Keratinocyte (primary cell): ENCODE results near the gene CNOT3. TPM values are rescaled to one million over a fixed set of nuclear protein-coding genes. Genes with fewer than 3 reads are reported as not detected.

Experiments used
- DNase-seq: peaks from one replicate; pipeline ENCODE4 v3.0.0-alpha.2; 2011; ENCODE audit warnings: low read depth, missing footprints, low spot score
- FAIRE-seq: peaks from 2 replicates; lab custom pipeline; 2011; peaks lifted over from hg19 to GRCh38; lab: Jason Lieb, UNC
- H2AFZ ChIP-seq: 2 replicates; pipeline ENCODE4 v1.6.0; 2012; ENCODE audit warnings: low read length, control low read depth, inconsistent platforms; ENCODE audit not compliant: control insufficient read depth
- H3K27ac ChIP-seq: 2 replicates; pipeline ENCODE4 v1.5.1; 2011; ENCODE audit warnings: low read length; ENCODE audit not compliant: control insufficient read depth, insufficient read depth
- H3K27me3 ChIP-seq: 3 replicates; pipeline ENCODE4 v1.6.0; 2011; ENCODE audit warnings: low read length; ENCODE audit not compliant: control insufficient read depth, insufficient read depth; ENCODE audit errors: extremely low read depth
- H3K36me3 ChIP-seq, 2 experiments: 2 replicates in 1 of 2; 3 replicates in 1 of 2; pipeline ENCODE4 v1.5.1; 2011; ENCODE audit warnings: low read length in 2 of 2, mild to moderate bottlenecking in 1 of 2; ENCODE audit not compliant: control insufficient read depth in 2 of 2, insufficient read depth in 2 of 2; ENCODE audit errors: extremely low read depth in 1 of 2
- H3K4me1 ChIP-seq: 3 replicates; pipeline ENCODE4 v1.5.1; 2011; ENCODE audit warnings: low read length; ENCODE audit not compliant: control insufficient read depth, insufficient read depth; ENCODE audit errors: extremely low read depth
- H3K4me2 ChIP-seq: 3 replicates; pipeline ENCODE4 v1.6.0; 2011; ENCODE audit warnings: low read depth, low read length; ENCODE audit not compliant: control insufficient read depth, insufficient read depth; ENCODE audit errors: extremely low read depth
- H3K4me3 ChIP-seq, 3 experiments: fragments of 200-600 bp in 1 of 3; sonication (generic) in 1 of 3; 2 replicates in 2 of 3; 3 replicates in 1 of 3; pipeline ENCODE4 v1.5.1; 2011 to 2016; ENCODE audit warnings: low read length in 3 of 3, mild to moderate bottlenecking in 3 of 3, control low read depth in 2 of 3, inconsistent platforms in 1 of 3, low read depth in 1 of 3, mixed read lengths in 1 of 3, mixed run types in 1 of 3, moderate library complexity in 1 of 3; ENCODE audit not compliant: control insufficient read depth in 2 of 3, insufficient read depth in 2 of 3; ENCODE audit errors: extremely low read depth in 1 of 3
- H3K79me2 ChIP-seq: 2 replicates; pipeline ENCODE4 v1.6.0; 2012; ENCODE audit warnings: low read length; ENCODE audit not compliant: control insufficient read depth, insufficient read depth
- H3K9ac ChIP-seq: 3 replicates; pipeline ENCODE4 v1.6.0; 2011; ENCODE audit warnings: low read length; ENCODE audit not compliant: control insufficient read depth, insufficient read depth; ENCODE audit errors: extremely low read depth
- H3K9me1 ChIP-seq: 3 replicates; pipeline ENCODE4 v1.6.0; 2011; ENCODE audit warnings: low read length; ENCODE audit not compliant: control insufficient read depth, insufficient read depth; ENCODE audit errors: extremely low read depth
- H3K9me3 ChIP-seq: 2 replicates; pipeline ENCODE4 v1.5.1; 2012; ENCODE audit warnings: low read depth, low read length; ENCODE audit not compliant: control insufficient read depth
- H4K20me1 ChIP-seq: 3 replicates; pipeline ENCODE4 v1.6.0; 2011; ENCODE audit warnings: low read length; ENCODE audit not compliant: control insufficient read depth, insufficient read depth; ENCODE audit errors: extremely low read depth
- CTCF ChIP-seq, 3 experiments: IDR thresholded peaks in 1 of 3; conservative IDR thresholded peaks in 1 of 3; optimal IDR thresholded peaks in 1 of 3; 2 replicates in 2 of 3; 3 replicates in 1 of 3; pipeline versions ENCODE3 to v1.5.1; 2011; ENCODE audit warnings: low read length in 3 of 3, mild to moderate bottlenecking in 3 of 3, moderate library complexity in 2 of 3, control low read depth in 1 of 3, inconsistent platforms in 1 of 3; ENCODE audit not compliant: insufficient read depth in 2 of 3; ENCODE audit errors: extremely low read depth in 1 of 3
- EZH2 ChIP-seq: IDR thresholded peaks from one replicate; pipeline ENCODE4 v1.6.1; 2012; ENCODE audit warnings: inconsistent platforms, mild to moderate bottlenecking, low read length, moderate library complexity
- dilution Hi-C: fragments of 300-500 bp; cut with MboI; formaldehyde crosslinking; loops from one replicate; pipeline ENCODE4 v1.7.0; 2020; ENCODE audit warnings: low sequenced_read_pairs; ENCODE audit not compliant: extremely low pct_ligation_motif_present
- polyA plus RNA-seq, 5 experiments: library from polyadenylated mRNA; depleted of rRNA in 3 of 5; stranded (reverse) in 3 of 5; stranded (forward) in 1 of 5; unstranded in 1 of 5; fragments of >200 nt; gene quantifications; 1 replicate in 1 of 5; 2 replicates in 3 of 5; 3 replicates in 1 of 5; pipeline versions ENCODE4 v1.2.1 to v1.2.3, GENCODE V29; 2011 to 2012; ENCODE audit warnings: missing spikeins in 2 of 5, low read depth in 1 of 5, low replicate concordance in 1 of 5

The CNOT3 gene
- polyA plus RNA-seq, 1 donor (not counting 4 experiments of a cell fraction or from before 2014, with no cell fraction given) = 8.6 TPM

- TF ChIP-seq EZH2 (no peak), CTCF (optimal IDR thresholded peaks at IDR 0.05 in 1 of 3, IDR thresholded peaks at IDR 0.05 in 1 of 3, conservative IDR thresholded peaks at IDR 0.05 in 1 of 3; ENCODE audit: extremely low read depth in 1 of 3, insufficient read depth in 2 of 3, low read length in 3 of 3) (no peak)
- Histone ChIP-seq H3K4me2 (no peak overlapping the region), H3K79me2 (peaks cover 27% of the 10 kb centered on the region), H3K4me3 (no peak overlapping the region), H3K9ac (no peak overlapping the region), H3K9me1 (no peaks in the 10 kb centered on the region), H2AFZ (no peak overlapping the region), H4K20me1 (no peaks in the 10 kb centered on the region), H3K9me3 (no peaks in the 10 kb centered on the region), H3K36me3 (peaks cover 15 to 23% of the 10 kb centered on the region in 2 experiments), H3K27me3 (no peaks in the 10 kb centered on the region), H3K27ac (no peak overlapping the region), H3K4me1 (peaks cover 7% of the 10 kb centered on the region)
- FAIRE-seq (no peak), DNase-seq (no peak)
- dilution Hi-C loops = no loop called here
These were observed 48.8 kb downstream of the CNOT3 start for GRCh38 chr19:54186351-54186750.

- Histone ChIP-seq H4K20me1 (no peaks in the 10 kb centered on the region), H3K79me2 (peaks cover 33% of the 10 kb centered on the region), H3K4me3 (no peak overlapping the region), H3K4me1 (peaks cover 11% of the 10 kb centered on the region), H3K9me3 (no peaks in the 10 kb centered on the region), H3K36me3 (peaks cover 15 to 23% of the 10 kb centered on the region in 2 experiments), H3K27me3 (no peaks in the 10 kb centered on the region), H2AFZ (no peak overlapping the region), H3K9me1 (no peaks in the 10 kb centered on the region), H3K27ac (no peak overlapping the region), H3K4me2 (no peak overlapping the region), H3K9ac (no peak overlapping the region)
- FAIRE-seq = no peak
- dilution Hi-C loops = no loop called here
- TF ChIP-seq CTCF (optimal IDR thresholded peaks at IDR 0.05 in 1 of 3, IDR thresholded peaks at IDR 0.05 in 1 of 3, conservative IDR thresholded peaks at IDR 0.05 in 1 of 3; ENCODE audit: extremely low read depth in 1 of 3, insufficient read depth in 2 of 3, low read length in 3 of 3) (no peak), EZH2 (no peak)
- DNase-seq = no peak
These were observed 49.4 kb downstream of the CNOT3 start for GRCh38 chr19:54186934-54187381.
